Colonic mucosa (tissue), 4 donors: ENCODE data around the gene FRG2C. TPM values are rescaled to one million over a fixed set of nuclear protein-coding genes. Genes with fewer than 3 reads are reported as not detected.
"Not testable (repeated sequence)": the region's sequence is repeated elsewhere in the genome, so short reads cannot be mapped to it uniquely, and the experiment has no call there.

Source experiments
- DNase-seq: peaks from one replicate; pipeline ENCODE4 v3.0.0-alpha.2; 2020
- H3K27ac ChIP-seq: fragments of 200-600 bp; one replicate; pipeline ENCODE4 v1.8.0; 2021
- H3K27me3 ChIP-seq: fragments of 200-600 bp; one replicate; pipeline ENCODE4 v1.8.0; 2021
- H3K36me3 ChIP-seq: fragments of 200-600 bp; one replicate; pipeline ENCODE4 v1.8.0; 2021
- H3K4me1 ChIP-seq: fragments of 200-600 bp; one replicate; pipeline ENCODE4 v1.8.0; 2021; ENCODE audit warnings: mild to moderate bottlenecking
- H3K4me3 ChIP-seq: fragments of 200-600 bp; one replicate; pipeline ENCODE4 v1.8.0; 2021
- H3K9ac ChIP-seq, 2 donors: one replicate each; pipeline ENCODE4 v1.7.0; 2013; ENCODE audit warnings: control low read depth in 2 of 2, low read depth in 2 of 2, low read length in 2 of 2
- H3K9me3 ChIP-seq: fragments of 200-600 bp; one replicate; pipeline ENCODE4 v1.8.0; 2021
- CTCF ChIP-seq: fragments of 200-600 bp; IDR thresholded peaks from one replicate; pipeline ENCODE4 v1.8.0; 2022; ENCODE audit warnings: antibody characterized with exemption, mild to moderate bottlenecking
- intact Hi-C: fragments of 100-400 bp; cut with DNase I; formaldehyde crosslinking; loops from one replicate; pipeline ENCODE4 v1.14.1; 2022
- total RNA-seq, 2 donors: library from RNA; stranded (reverse); fragmentation: NEBNext Ultra II Directional in 1 of 2; extraction: Animal tissue kit (Norgen Biotek cat#: 25700) in 1 of 2; gene quantifications; one replicate each; pipeline ENCODE4 v1.2.1, GENCODE V29; 2021
- donor health status: healthy.
- donor health status: DM: no; HTN: no; CAD: no.
- donor health status: DM: no; HTN: no; CAD: no.

The FRG2C gene
- not detected for total RNA-seq

- H3K9me3 ChIP-seq, H3K4me1 ChIP-seq, H3K36me3 ChIP-seq, intact Hi-C loops, DNase-seq, H3K27ac ChIP-seq, H3K27me3 ChIP-seq, H3K9ac ChIP-seq, H3K4me3 ChIP-seq: not testable (repeated sequence)
Observed at GRCh38 chr3:75664028-75664427, at the start of gene FRG2C. Gene FRG2C, plus strand, starts transcription at chr3:75664328. Its CDS starts 52 bp downstream, at chr3:75664380.

DNA sequence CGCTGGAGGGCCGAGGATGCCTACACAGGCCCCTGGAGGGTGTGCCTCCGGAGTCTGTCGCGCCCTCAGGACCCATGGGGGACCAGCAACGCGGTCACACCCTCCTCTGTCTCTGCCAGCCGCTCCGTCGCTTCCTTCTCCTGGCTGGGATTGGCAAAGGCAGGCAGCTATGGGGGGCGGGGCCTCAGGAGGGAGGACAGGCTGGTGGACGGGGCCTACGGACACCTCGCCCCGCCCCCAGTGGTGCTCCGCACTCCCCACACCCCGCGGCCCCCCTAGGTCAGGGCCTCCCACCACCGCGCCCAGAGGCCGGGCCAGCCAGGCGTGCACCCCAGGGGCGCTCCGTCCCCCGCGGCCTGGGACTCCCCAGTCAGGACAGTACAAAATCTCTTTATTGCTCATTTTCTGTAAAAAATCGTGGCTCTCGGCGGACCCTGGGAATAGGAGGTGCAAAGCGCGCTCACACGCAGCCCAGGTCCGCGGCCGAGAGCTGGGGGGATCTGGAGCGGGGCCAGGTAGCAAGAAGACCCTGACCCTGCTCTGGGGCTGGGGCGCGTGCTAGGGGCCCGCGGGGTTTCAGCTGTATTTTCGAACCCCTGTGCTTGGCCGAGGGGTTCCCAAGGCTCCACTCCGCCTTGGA lies 45.3 kb upstream of the FRG2C start:
- H3K27ac ChIP-seq, intact Hi-C loops, H3K9ac ChIP-seq, H3K36me3 ChIP-seq, H3K9me3 ChIP-seq, H3K4me1 ChIP-seq, H3K27me3 ChIP-seq: not testable (repeated sequence)
- peak; percentile 63 for DNase-seq
- H3K4me3 ChIP-seq, result peak overlapping the region; percentile 43

DNA sequence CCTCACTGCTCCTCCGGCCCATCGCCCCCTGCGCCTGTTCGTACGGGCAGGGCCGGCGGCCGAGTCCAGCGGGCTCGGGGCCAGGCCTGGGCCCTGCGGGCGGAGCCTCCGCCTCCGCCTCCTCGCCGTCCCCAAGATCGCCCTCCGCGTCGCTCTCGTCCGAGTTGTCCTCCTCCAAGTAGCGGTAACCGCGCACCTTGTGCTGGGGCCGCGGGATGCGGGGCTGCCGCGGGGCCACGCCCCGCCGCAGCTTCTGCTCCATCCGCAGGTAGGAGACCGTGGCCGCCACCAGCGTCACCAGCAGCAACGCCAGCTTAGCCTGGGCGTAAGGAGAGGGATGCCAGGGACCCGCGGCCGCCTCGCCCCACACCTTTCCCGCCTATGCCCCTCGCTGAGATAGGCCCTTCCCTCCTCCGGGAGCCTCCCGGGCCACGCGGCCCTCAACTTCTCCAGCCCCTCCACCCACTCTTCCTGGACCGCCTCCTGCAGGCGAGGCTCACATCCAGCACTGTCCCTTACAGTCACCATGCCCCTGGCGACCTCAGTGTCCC lies 44.6 kb upstream of the FRG2C start:
- intact Hi-C loops, H3K27ac ChIP-seq, H3K9me3 ChIP-seq, H3K27me3 ChIP-seq, H3K36me3 ChIP-seq, H3K4me1 ChIP-seq, DNase-seq: not testable (repeated sequence)
- Histone ChIP-seq H3K4me3 (peak overlapping the region; percentile 43), H3K9ac (peak overlapping the region in 1 of 2 donors; percentile 35)

DNA sequence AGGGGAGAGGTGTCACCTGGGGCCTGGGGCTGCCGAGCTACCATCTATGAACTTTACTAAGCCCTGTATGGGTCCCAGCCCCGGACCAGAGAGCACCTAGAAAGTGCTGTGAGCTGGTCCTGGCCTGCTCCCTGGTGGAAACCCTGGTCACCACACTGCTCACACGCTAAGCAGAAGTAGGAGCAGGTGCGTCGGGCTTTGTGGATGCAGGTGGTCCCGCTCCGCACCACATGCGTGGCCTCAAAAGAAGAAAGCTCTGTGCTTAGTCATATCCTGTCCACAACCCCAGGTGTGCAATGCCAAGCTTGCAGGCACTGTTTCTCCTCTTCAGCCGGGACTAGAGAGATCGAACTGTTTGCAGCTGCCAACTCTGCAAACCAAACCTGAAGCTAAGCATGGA lies 42.4 kb upstream of the FRG2C start:
- H3K9me3 ChIP-seq, H3K4me3 ChIP-seq, H3K27me3 ChIP-seq, DNase-seq, H3K27ac ChIP-seq, H3K9ac ChIP-seq, H3K36me3 ChIP-seq, H3K4me1 ChIP-seq, intact Hi-C loops: not testable (repeated sequence)

- DNase-seq, H3K9ac ChIP-seq, H3K4me1 ChIP-seq, H3K27ac ChIP-seq, H3K27me3 ChIP-seq, H3K36me3 ChIP-seq, H3K4me3 ChIP-seq, H3K9me3 ChIP-seq, intact Hi-C loops: not testable (repeated sequence)
Observed at GRCh38 chr3:75623656-75624055, 40.5 kb upstream of the FRG2C start.

DNA sequence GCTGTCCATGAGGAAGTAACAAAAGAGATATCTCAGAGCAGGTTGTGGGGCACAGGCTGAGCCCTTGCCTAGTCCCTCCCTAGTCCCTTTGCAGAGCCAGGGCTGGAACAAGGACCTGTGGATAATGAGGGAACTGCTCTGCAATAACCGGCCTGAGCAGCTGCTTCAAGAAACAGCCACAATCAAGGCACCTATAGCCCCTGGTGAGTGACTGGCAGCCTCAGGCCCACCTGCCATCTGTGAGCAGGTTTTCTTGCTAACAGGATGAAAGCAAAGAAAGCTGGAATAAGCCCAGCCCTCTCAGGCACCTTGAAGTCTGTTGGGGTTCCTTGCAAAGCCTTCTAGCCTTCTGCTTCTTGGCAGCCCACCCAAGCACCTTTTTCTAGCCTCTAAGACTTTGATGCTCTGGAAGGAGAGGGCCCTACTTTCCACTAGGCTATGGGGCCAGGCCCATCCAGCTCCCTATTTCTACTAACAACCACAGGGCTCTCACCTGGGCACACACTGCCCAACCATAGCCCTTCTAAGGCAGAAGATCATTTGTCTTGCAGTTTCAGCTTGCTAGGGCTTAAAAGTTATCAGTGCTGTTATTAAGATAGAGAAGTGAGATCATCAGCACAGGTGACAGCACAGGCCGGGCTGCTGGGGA lies 33.1 kb upstream of the FRG2C start:
- DNase-seq, H3K4me1 ChIP-seq, H3K27me3 ChIP-seq, H3K4me3 ChIP-seq, H3K27ac ChIP-seq, intact Hi-C loops, H3K9me3 ChIP-seq, H3K36me3 ChIP-seq, H3K9ac ChIP-seq: not testable (repeated sequence)

DNA sequence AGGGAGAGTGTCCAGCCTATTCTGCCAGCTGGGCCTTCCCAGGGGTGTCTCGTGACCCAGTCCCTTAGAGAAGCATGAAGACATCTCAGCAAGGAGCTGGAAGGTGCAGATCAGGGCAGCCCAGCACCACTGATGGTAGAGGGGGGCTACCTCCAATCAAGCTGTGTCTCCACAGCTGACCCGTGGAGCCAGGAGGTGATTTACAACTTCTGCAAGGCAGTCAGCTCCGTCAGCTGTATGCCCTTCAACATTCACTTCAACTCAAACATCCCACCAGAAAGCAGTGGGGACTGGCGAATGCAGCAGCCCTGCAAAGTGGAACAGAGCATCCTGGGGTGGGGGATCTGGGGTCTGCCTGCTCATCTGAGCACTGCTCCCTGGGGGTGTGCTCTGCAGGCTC lies 32.6 kb upstream of the FRG2C start:
- H3K9me3 ChIP-seq, result no peaks in the 10 kb centered on the region
- H3K4me3 ChIP-seq, result no peak overlapping the region
- H3K27me3 ChIP-seq, result no peaks in the 10 kb centered on the region
- no peak for DNase-seq
- TF ChIP-seq CTCF, result no peak
- intact Hi-C loops, result no loop called here
- H3K9ac ChIP-seq, result no peak overlapping the region
- H3K36me3 ChIP-seq, result no peaks in the 10 kb centered on the region
- no peak overlapping the region for H3K27ac ChIP-seq
- no peaks in the 10 kb centered on the region for H3K4me1 ChIP-seq

GRCh38 chr3:75638947-75639346 lies 25.2 kb upstream of the FRG2C start:
- H3K4me3 ChIP-seq, DNase-seq, H3K36me3 ChIP-seq, H3K27me3 ChIP-seq, H3K27ac ChIP-seq, H3K9ac ChIP-seq, H3K4me1 ChIP-seq, intact Hi-C loops, H3K9me3 ChIP-seq: not testable (repeated sequence)

- intact Hi-C loops, H3K9me3 ChIP-seq, H3K4me1 ChIP-seq, H3K27ac ChIP-seq, H3K9ac ChIP-seq, H3K27me3 ChIP-seq, H3K36me3 ChIP-seq: not testable (repeated sequence)
- DNase-seq, result peak; percentile 81
- peak overlapping the region; percentile 44 for H3K4me3 ChIP-seq
Observed at GRCh38 chr3:75641107-75641517, 23.0 kb upstream of the FRG2C start.
